Measurements from ENCODE around the gene MLLT1.

DNA sequence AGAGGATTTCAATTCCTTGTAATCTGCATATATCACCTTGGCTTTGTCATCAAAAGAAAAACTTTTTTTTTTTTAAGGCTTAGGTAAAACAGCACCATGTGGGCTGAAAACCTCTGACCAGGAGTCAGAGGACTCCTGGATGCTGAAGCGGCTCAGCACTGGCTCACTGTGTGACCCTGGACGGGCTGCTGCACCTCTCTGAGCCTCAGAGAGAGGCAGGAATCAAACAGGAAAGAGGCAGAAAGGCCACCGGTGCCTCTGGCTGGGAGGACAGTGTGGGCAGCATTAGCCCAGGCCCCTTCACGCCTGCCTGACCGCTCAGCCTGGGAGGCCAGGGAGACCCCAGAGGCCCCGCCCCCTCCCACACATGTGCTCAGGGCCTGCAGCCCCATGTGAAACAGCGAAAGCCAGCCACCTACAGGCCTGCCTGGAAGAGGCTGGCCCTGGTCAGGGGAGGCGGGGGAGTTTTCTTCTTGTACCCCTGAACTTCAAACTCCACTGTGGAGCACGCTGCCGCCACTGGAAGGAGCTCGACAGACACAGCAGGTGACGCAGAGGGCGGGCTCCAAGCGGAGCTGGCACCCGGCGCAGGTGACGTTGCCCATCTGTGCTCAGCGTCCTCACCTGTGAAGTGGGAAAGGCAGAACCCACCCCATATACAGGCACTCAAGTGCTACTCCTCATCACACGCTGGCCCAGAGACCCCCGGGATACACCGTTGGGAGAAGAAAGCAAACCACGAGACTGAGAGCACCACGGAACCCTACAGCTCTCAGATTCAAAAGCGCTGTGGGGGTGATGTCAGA, 39.7 kb downstream of the MLLT1 start:
- no peak for TF ChIP-seq CTCF (IDR thresholded peaks at IDR 0.05 in 8 of 11, conservative IDR thresholded peaks at IDR 0.05 in 3 of 11)
- peak in 1 of 3 donors; percentile 27 for TF ChIP-seq POLR2AphosphoS5 (IDR thresholded peaks at IDR 0.05)
